Natural killer cell (primary cell): Measurements from ENCODE around the gene FHIT. TPM values are rescaled to one million over a fixed set of nuclear protein-coding genes. Genes with fewer than 3 reads are reported as not detected.

Experiments used
- ATAC-seq, 3 donors: fragments of 150-1000 bp in 2 of 3; fragments of 200-7000 bp in 1 of 3; cut with Tn5 transposase; 1 replicate in 1 of 3; 2 replicates in 2 of 3; pipeline ENCODE4 v1.10.0; 2021; ENCODE audit warnings: mild to moderate bottlenecking in 2 of 3, moderate library complexity in 2 of 3
- DNase-seq, 2 donors: peaks; one replicate each; pipeline versions ENCODE4 v3.0.0 to v3.0.0-alpha.2; 2013 to 2021; ENCODE audit warnings: mixed read lengths in 1 of 2
- H3K27ac ChIP-seq: one replicate; pipeline ENCODE4 v1.5.1; 2013; ENCODE audit warnings: mild to moderate bottlenecking, low read length
- H3K27me3 ChIP-seq: one replicate; pipeline ENCODE4 v1.6.1; 2013; ENCODE audit warnings: low read length; ENCODE audit not compliant: control insufficient read depth, insufficient read depth
- H3K36me3 ChIP-seq: one replicate; pipeline ENCODE4 v1.6.1; 2013; ENCODE audit warnings: low read length; ENCODE audit not compliant: control insufficient read depth, insufficient read depth
- H3K4me1 ChIP-seq: one replicate; pipeline ENCODE4 v1.6.1; 2013; ENCODE audit warnings: low read length; ENCODE audit not compliant: control insufficient read depth, insufficient read depth
- H3K4me3 ChIP-seq: one replicate; pipeline ENCODE4 v1.5.1; 2013; ENCODE audit warnings: low read length
- H3K9me3 ChIP-seq: one replicate; pipeline ENCODE4 v1.6.1; 2013; ENCODE audit warnings: low read length; ENCODE audit not compliant: control insufficient read depth, insufficient read depth
- H3K27ac Mint-ChIP-seq, 2 donors: one replicate each; pipeline ENCODE4 v1.8.0; 2022; ENCODE audit warnings: mild to moderate bottlenecking in 2 of 2, mixed read lengths in 2 of 2, moderate library complexity in 1 of 2
- H3K27me3 Mint-ChIP-seq, 2 donors: one replicate each; pipeline ENCODE4 v1.8.0; 2022; ENCODE audit warnings: low read depth in 2 of 2, mixed read lengths in 2 of 2
- H3K36me3 Mint-ChIP-seq: one replicate; pipeline ENCODE4 v1.8.0; 2022; ENCODE audit warnings: mixed read lengths
- H3K4me1 Mint-ChIP-seq, 2 donors: one replicate each; pipeline ENCODE4 v1.8.0; 2022; ENCODE audit warnings: mixed read lengths in 2 of 2
- H3K4me3 Mint-ChIP-seq: one replicate; pipeline ENCODE4 v1.8.0; 2022; ENCODE audit warnings: mild to moderate bottlenecking, moderate library complexity, mixed read lengths
- H3K9me3 Mint-ChIP-seq, 2 donors: one replicate each; pipeline ENCODE4 v1.8.0; 2022; ENCODE audit warnings: mixed read lengths in 2 of 2
- CTCF ChIP-seq: fragments of 200-600 bp; IDR thresholded peaks from one replicate; pipeline ENCODE4 v1.8.0; 2022; ENCODE audit warnings: antibody characterized with exemption
- WGBS: methylation state at CpG from one replicate; pipeline ENCODE4 v1.1.7; 2013; ENCODE audit warnings: missing lambda C conversion rate; ENCODE audit not compliant: insufficient coverage; 5-methylcytosine and 5-hydroxymethylcytosine counted together
- intact Hi-C: fragments of 100-400 bp; cut with micrococcal nuclease; formaldehyde crosslinking; loops from one replicate; pipeline ENCODE4 v1.14.2; 2022
- total RNA-seq, 4 donors: library from RNA; stranded (reverse); fragments of 120-200 nt in 1 of 4; gene quantifications; one replicate each; pipeline versions ENCODE4 v1.2.3 to v1.2.4, GENCODE V29; 2013 to 2022

Gene FHIT
- total RNA-seq, 3 donors from 2014 or later (not counting 1 experiment from before 2014, with no cell fraction given) = 2.7 to 6.1 (median 3.3) TPM

- no peak for DNase-seq
- 100% methylated on average over 3 of the region's 4 CpGs for WGBS
Observed at GRCh38 chr3:61057464-61057863, 193.8 kb downstream of the FHIT start.

GRCh38 chr3:61055447-61055846 lies 195.8 kb downstream of the FHIT start:
- Mint-ChIP-seq H3K27ac (no peak overlapping the region), H3K36me3 (no peaks in the 10 kb centered on the region), H3K9me3 (peaks cover 0 to 2% of the 10 kb centered on the region in 2 donors), H3K27me3 (no peaks in the 10 kb centered on the region), H3K4me1 (no peaks in the 10 kb centered on the region), H3K4me3 (no peak overlapping the region)
- H3K4me1 ChIP-seq = no peaks in the 10 kb centered on the region
- no peaks in the 10 kb centered on the region for H3K9me3 ChIP-seq
- no peak for DNase-seq
- no peak overlapping the region for H3K4me3 ChIP-seq
- TF ChIP-seq CTCF = no peak
- H3K36me3 ChIP-seq = no peaks in the 10 kb centered on the region
- no peaks in the 10 kb centered on the region for H3K27me3 ChIP-seq
- H3K27ac ChIP-seq = no peak overlapping the region
- no peak for ATAC-seq
- WGBS = no CpG with 5 or more reads among the region's 1 CpG
- intact Hi-C loops = no loop called here

More at GRCh38 chr3:61057464-61057863, 193.8 kb downstream of the FHIT start:
- no peak for TF ChIP-seq CTCF
- Histone ChIP-seq H3K4me3 (no peak overlapping the region), H3K27me3 (no peaks in the 10 kb centered on the region), H3K36me3 (no peaks in the 10 kb centered on the region), H3K27ac (no peak overlapping the region), H3K4me1 (no peaks in the 10 kb centered on the region), H3K9me3 (no peaks in the 10 kb centered on the region)
- peaks cover 0 to 2% of the 10 kb centered on the region in 2 donors for H3K9me3 Mint-ChIP-seq
- H3K4me3 Mint-ChIP-seq = no peak overlapping the region
- no peaks in the 10 kb centered on the region for H3K36me3 Mint-ChIP-seq
- H3K27ac Mint-ChIP-seq = no peak overlapping the region
- H3K4me1 Mint-ChIP-seq = no peaks in the 10 kb centered on the region
- no peak for ATAC-seq
- intact Hi-C loops = no loop called here
- no peaks in the 10 kb centered on the region for H3K27me3 Mint-ChIP-seq

- ATAC-seq (no peak), DNase-seq (no peak)
- Histone ChIP-seq H3K27me3 (no peaks in the 10 kb centered on the region), H3K4me1 (no peaks in the 10 kb centered on the region), H3K27ac (no peak overlapping the region), H3K36me3 (no peaks in the 10 kb centered on the region), H3K4me3 (no peak overlapping the region), H3K9me3 (no peaks in the 10 kb centered on the region)
- Mint-ChIP-seq H3K27me3 (no peaks in the 10 kb centered on the region), H3K27ac (no peak overlapping the region), H3K36me3 (no peaks in the 10 kb centered on the region), H3K4me3 (no peak overlapping the region), H3K4me1 (no peaks in the 10 kb centered on the region), H3K9me3 (peaks cover 0 to 2% of the 10 kb centered on the region in 2 donors)
- intact Hi-C loops = no loop called here
- 88% methylated on average over 2 of the region's 2 CpGs for WGBS
- TF ChIP-seq CTCF = no peak
Observed at GRCh38 chr3:61053781-61054496, 197.3 kb downstream of the FHIT start.

- Mint-ChIP-seq H3K36me3 (no peaks in the 10 kb centered on the region), H3K4me3 (no peak overlapping the region), H3K9me3 (peaks cover 0 to 2% of the 10 kb centered on the region in 2 donors), H3K27ac (no peak overlapping the region), H3K27me3 (no peaks in the 10 kb centered on the region), H3K4me1 (no peaks in the 10 kb centered on the region)
- no CpG with 5 or more reads among the region's 1 CpG for WGBS
- Histone ChIP-seq H3K4me1 (no peaks in the 10 kb centered on the region), H3K36me3 (no peaks in the 10 kb centered on the region), H3K27ac (no peak overlapping the region), H3K4me3 (no peak overlapping the region), H3K27me3 (no peaks in the 10 kb centered on the region), H3K9me3 (no peaks in the 10 kb centered on the region)
- TF ChIP-seq CTCF = no peak
- intact Hi-C loops = no loop called here
- DNase-seq (no peak), ATAC-seq (no peak)
Observed at GRCh38 chr3:61052851-61053250, 198.4 kb downstream of the FHIT start.
